ENCODE data around the gene ZNF512. TPM values are rescaled to one million over a fixed set of nuclear protein-coding genes. Genes with fewer than 3 reads are reported as not detected.
"Not testable (repeated sequence)": the region's sequence is repeated elsewhere in the genome, so short reads cannot be mapped to it uniquely, and the experiment has no call there.

ZNF512 gene
- total RNA-seq (29.3 TPM), polyA plus RNA-seq (10 to 100 TPM; 29.3 to 47.8 (median 39.6) TPM)

DNA sequence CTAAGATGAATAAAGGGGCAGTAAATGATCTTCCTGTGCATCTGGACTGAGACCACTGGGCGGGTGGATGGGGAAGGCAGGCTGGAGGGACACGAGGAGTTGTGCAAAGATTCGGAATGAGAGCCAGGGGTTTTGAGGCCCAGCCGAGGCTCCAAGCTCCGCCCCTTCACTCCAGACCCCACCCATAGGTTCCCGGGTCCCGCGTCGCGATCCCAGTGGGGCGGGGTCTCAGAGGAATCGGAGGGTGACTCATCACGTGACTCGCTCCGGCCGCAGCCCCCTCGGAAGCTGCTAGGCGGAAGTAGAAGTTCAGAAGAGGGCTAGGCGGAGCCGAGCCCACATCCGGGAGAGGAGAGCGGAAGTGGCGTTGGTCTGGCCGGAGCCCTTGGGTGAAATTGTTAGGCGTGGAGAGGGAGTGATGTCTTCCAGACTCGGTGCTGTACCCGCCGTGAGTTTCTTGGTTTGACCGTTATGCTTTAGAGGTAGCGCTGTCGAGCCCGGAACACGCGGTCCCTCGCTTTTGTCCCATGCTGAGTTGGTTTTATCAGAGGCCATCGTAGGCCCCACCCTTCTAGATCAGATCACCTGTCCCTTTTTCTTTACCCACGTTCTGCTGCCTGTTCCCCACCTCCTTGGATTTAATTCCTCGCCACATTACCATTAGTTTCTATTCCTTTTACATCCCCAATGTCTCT, at the start of gene ZNF512:
Gene ZNF512, plus strand, starts transcription at position 348 of the 695 bp plus-strand sequence. Its CDS starts 71 bp downstream, at position 419.
- peaks cover 19% of the 10 kb centered on the region for H3K36me3 Mint-ChIP-seq
- peak; percentile 74 to 92 (median 75) for DNase-seq
- H3K9me3 Mint-ChIP-seq: peaks cover 0 to 10% (median 5%) of the 10 kb centered on the region in 7 donors
- peak within 1 kb of the TSS; percentile 96 to 98 (median 98) for H3K27ac Mint-ChIP-seq
- Histone ChIP-seq H3K4me1 (ENCODE audit: control insufficient read depth, insufficient read depth, low read length, poor library complexity, severe bottlenecking) (peaks cover 50% of the 10 kb centered on the region), H3K27ac (ENCODE audit: insufficient read depth, low read length, poor library complexity, severe bottlenecking) (peak within 1 kb of the TSS; percentile 78), H3K9me3 (ENCODE audit: control insufficient read depth in 2 of 2, low read length in 2 of 2) (peaks cover 0 to 2% of the 10 kb centered on the region in 2 experiments), H3K27me3 (ENCODE audit: control insufficient read depth, insufficient read depth, low read length) (no peaks in the 10 kb centered on the region), H3K4me3 (ENCODE audit: low read depth, low read length) (peak within 1 kb of the TSS; percentile 98), H3K36me3 (ENCODE audit: control insufficient read depth, insufficient read depth, low read length) (no peaks in the 10 kb centered on the region)
- peak; percentile 85 for ATAC-seq (ENCODE audit: low read depth in 2 of 2)
- H3K4me1 Mint-ChIP-seq: peaks cover 29 to 62% (median 45%) of the 10 kb centered on the region in 4 donors
- H3K27me3 Mint-ChIP-seq: no peaks in the 10 kb centered on the region
- peak within 1 kb of the TSS; percentile 96 to 99 (median 98) for H3K4me3 Mint-ChIP-seq

DNA sequence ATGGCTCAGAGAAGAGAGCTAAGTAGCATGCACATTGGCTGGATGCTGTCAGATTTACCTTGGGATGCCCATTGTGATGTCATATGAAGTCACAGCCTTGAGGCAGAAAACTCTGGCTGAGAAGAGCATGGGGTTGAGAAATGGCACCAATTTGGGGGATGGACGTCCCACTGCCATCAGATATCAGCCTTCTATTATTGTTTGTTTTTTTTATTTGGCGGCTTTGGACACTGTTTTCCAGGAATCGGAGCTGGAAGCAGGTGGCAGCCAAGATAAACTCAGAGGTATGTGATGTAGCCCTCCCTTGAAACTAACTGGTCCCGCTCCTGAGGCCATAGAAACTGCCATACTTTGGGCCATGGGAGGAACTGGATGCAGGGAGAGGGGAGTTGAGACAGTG, 45.6 kb upstream of the ZNF512 start:
- DNase-seq (no peak), ATAC-seq (ENCODE audit: low read depth in 2 of 2) (no peak)
- Histone ChIP-seq H3K27me3 (ENCODE audit: control insufficient read depth, insufficient read depth, low read length) (peaks cover 3% of the 10 kb centered on the region), H3K36me3 (ENCODE audit: control insufficient read depth, insufficient read depth, low read length) (no peaks in the 10 kb centered on the region), H3K4me3 (ENCODE audit: low read depth, low read length) (no peak overlapping the region), H3K9me3 (ENCODE audit: control insufficient read depth in 2 of 2, low read length in 2 of 2) (no peaks in the 10 kb centered on the region), H3K27ac (ENCODE audit: insufficient read depth, low read length, poor library complexity, severe bottlenecking) (no peak overlapping the region), H3K4me1 (ENCODE audit: control insufficient read depth, insufficient read depth, low read length, poor library complexity, severe bottlenecking) (no peaks in the 10 kb centered on the region)
- H3K27ac Mint-ChIP-seq: no peak overlapping the region
- H3K36me3 Mint-ChIP-seq: no peaks in the 10 kb centered on the region
- H3K4me1 Mint-ChIP-seq: peaks cover 0 to 2% (median 0%) of the 10 kb centered on the region in 4 donors
- peaks cover 18% of the 10 kb centered on the region for H3K27me3 Mint-ChIP-seq
- H3K4me3 Mint-ChIP-seq: no peak overlapping the region
- H3K9me3 Mint-ChIP-seq: no peaks in the 10 kb centered on the region

GRCh38 chr2:27538839-27539450, 43.9 kb upstream of the ZNF512 start:
- not testable (repeated sequence) for H3K4me1 ChIP-seq (ENCODE audit: control insufficient read depth, insufficient read depth, low read length, poor library complexity, severe bottlenecking); H3K27ac Mint-ChIP-seq; H3K4me3 Mint-ChIP-seq

GRCh38 chr2:27539649-27540048, 43.2 kb upstream of the ZNF512 start:
- not testable (repeated sequence) for H3K4me3 ChIP-seq (ENCODE audit: low read depth, low read length); H3K36me3 ChIP-seq (ENCODE audit: control insufficient read depth, insufficient read depth, low read length); H3K4me3 Mint-ChIP-seq; H3K9me3 ChIP-seq (ENCODE audit: control insufficient read depth in 2 of 2, low read length in 2 of 2); H3K9me3 Mint-ChIP-seq; H3K4me1 Mint-ChIP-seq; H3K4me1 ChIP-seq (ENCODE audit: control insufficient read depth, insufficient read depth, low read length, poor library complexity, severe bottlenecking); H3K27ac ChIP-seq (ENCODE audit: insufficient read depth, low read length, poor library complexity, severe bottlenecking); DNase-seq; H3K36me3 Mint-ChIP-seq; H3K27me3 ChIP-seq (ENCODE audit: control insufficient read depth, insufficient read depth, low read length); ATAC-seq (ENCODE audit: low read depth in 2 of 2); H3K27ac Mint-ChIP-seq; H3K27me3 Mint-ChIP-seq

More at GRCh38 chr2:27538839-27539450, 43.9 kb upstream of the ZNF512 start:
- H3K9me3 ChIP-seq (ENCODE audit: control insufficient read depth in 2 of 2, low read length in 2 of 2); H3K4me3 ChIP-seq (ENCODE audit: low read depth, low read length); H3K36me3 Mint-ChIP-seq; DNase-seq; H3K27ac ChIP-seq (ENCODE audit: insufficient read depth, low read length, poor library complexity, severe bottlenecking); H3K9me3 Mint-ChIP-seq; H3K36me3 ChIP-seq (ENCODE audit: control insufficient read depth, insufficient read depth, low read length); H3K4me1 Mint-ChIP-seq; H3K27me3 ChIP-seq (ENCODE audit: control insufficient read depth, insufficient read depth, low read length); ATAC-seq (ENCODE audit: low read depth in 2 of 2): not testable (repeated sequence)
- peaks cover 14% of the 10 kb centered on the region for H3K27me3 Mint-ChIP-seq

DNA sequence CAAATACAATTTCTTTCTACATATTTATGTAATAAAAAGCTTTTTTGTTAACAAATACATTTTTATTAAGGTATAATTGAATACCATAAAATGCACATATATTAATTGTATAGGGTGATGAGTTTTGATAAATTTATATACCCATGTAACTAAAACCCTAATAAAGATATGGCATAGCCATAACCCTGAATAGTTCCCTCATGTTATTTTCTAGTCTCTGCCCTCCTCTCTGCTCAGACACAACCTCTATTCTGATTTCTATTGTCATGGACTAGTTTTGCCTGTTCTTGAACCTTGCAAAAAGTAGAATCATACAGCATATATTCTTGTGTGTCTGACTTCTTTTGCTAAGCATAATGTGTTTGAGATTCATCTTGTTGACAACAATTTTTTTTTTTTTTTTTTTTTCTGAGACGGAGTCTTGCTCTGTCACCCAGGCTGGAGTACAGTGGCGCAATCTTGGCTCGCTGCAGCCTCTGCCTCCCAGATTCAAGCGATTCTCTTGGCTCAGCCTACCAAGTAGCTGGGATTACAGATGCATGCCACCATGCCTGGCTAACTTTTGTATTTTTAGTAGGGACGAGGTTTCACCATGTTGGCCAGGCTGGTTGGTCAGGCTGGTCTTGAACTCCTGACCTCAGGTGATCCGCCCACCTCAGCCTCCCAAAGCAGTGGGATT, 38.6 kb upstream of the ZNF512 start:
- H3K27me3 Mint-ChIP-seq: peaks cover 6% of the 10 kb centered on the region
- Histone ChIP-seq H3K36me3 (ENCODE audit: control insufficient read depth, insufficient read depth, low read length) (no peaks in the 10 kb centered on the region), H3K27ac (ENCODE audit: insufficient read depth, low read length, poor library complexity, severe bottlenecking) (no peak overlapping the region), H3K4me3 (ENCODE audit: low read depth, low read length) (no peak overlapping the region), H3K4me1 (ENCODE audit: control insufficient read depth, insufficient read depth, low read length, poor library complexity, severe bottlenecking) (no peaks in the 10 kb centered on the region), H3K9me3 (ENCODE audit: control insufficient read depth in 2 of 2, low read length in 2 of 2) (no peaks in the 10 kb centered on the region), H3K27me3 (ENCODE audit: control insufficient read depth, insufficient read depth, low read length) (no peaks in the 10 kb centered on the region)
- no peaks in the 10 kb centered on the region for H3K4me1 Mint-ChIP-seq
- DNase-seq (no peak), ATAC-seq (ENCODE audit: low read depth in 2 of 2) (no peak)
- peaks cover 0 to 2% (median 0%) of the 10 kb centered on the region in 7 donors for H3K9me3 Mint-ChIP-seq
- no peak overlapping the region for H3K4me3 Mint-ChIP-seq
- H3K36me3 Mint-ChIP-seq: peaks cover 4% of the 10 kb centered on the region
- H3K27ac Mint-ChIP-seq: no peak overlapping the region

DNA sequence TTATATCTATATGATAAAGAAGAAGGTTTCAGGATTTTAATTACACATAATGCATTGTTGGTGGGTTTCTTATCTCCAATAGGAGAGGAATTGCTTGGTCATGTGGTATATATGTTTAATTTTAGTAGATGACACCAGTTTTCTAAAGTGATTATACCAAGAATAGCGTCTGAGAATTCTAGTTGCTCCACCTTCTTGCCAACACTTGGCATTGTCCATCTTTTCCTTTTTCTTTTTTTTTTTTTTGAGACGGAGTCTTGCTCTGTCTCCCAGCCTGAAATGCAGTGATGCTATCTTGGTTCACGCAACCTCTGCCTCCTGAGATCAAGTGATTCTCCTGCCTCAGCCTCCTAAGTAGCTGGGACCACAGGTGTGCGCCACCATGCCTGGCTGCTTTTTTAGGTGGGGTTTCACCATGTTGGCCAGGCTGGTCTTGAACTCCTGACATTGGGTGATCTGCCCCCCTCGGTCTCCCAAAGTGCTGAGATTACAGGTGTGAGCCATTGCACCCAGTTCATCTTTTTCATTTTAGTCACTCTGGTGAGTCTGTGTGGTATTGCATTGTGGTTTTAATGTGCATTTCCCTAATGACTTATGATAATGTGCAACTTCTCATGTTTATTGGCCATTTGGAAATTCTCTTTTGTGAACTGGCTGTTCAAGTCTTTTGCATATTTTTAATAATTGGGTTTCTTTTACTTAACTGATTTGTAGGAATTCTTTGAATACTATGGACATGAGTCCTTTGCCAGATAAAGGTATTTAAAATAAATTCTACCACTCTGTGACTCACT, 37.3 kb upstream of the ZNF512 start:
- Histone ChIP-seq H3K9me3 (ENCODE audit: control insufficient read depth in 2 of 2, low read length in 2 of 2) (no peaks in the 10 kb centered on the region), H3K27ac (ENCODE audit: insufficient read depth, low read length, poor library complexity, severe bottlenecking) (no peak overlapping the region), H3K4me1 (ENCODE audit: control insufficient read depth, insufficient read depth, low read length, poor library complexity, severe bottlenecking) (no peaks in the 10 kb centered on the region), H3K4me3 (ENCODE audit: low read depth, low read length) (no peak overlapping the region), H3K36me3 (ENCODE audit: control insufficient read depth, insufficient read depth, low read length) (no peaks in the 10 kb centered on the region), H3K27me3 (ENCODE audit: control insufficient read depth, insufficient read depth, low read length) (no peaks in the 10 kb centered on the region)
- peaks cover 6% of the 10 kb centered on the region for H3K27me3 Mint-ChIP-seq
- H3K4me1 Mint-ChIP-seq: no peaks in the 10 kb centered on the region
- peaks cover 0 to 2% (median 0%) of the 10 kb centered on the region in 7 donors for H3K9me3 Mint-ChIP-seq
- no peak overlapping the region for H3K27ac Mint-ChIP-seq
- peaks cover 4% of the 10 kb centered on the region for H3K36me3 Mint-ChIP-seq
- no peak overlapping the region for H3K4me3 Mint-ChIP-seq
- no peak for ATAC-seq (ENCODE audit: low read depth in 2 of 2)
- no peak for DNase-seq

DNA sequence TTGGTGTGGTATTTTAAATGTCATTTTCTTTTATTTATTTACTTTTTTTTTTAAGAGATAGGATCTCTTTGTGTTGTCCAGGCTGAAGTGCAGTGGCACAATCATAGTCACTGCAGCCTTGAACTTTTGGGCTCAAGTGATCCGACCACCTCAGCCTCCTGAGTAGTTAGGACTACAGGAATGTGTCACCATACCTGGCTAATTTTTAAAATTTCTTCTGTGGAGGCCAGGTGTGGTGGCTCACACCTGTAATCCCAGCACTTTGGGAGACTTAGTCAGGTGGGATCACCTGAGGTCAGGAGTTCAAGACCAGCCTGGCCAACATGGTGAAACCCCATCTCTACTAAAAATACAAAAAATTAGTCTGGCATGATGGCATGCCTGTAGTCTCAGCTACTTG, 33.5 kb upstream of the ZNF512 start:
- Mint-ChIP-seq H3K27ac (no peak overlapping the region), H3K36me3 (peaks cover 4% of the 10 kb centered on the region), H3K9me3 (peaks cover 0 to 2% (median 0%) of the 10 kb centered on the region in 7 donors), H3K4me1 (no peaks in the 10 kb centered on the region), H3K27me3 (peaks cover 29% of the 10 kb centered on the region), H3K4me3 (no peak overlapping the region)
- H3K36me3 ChIP-seq (ENCODE audit: control insufficient read depth, insufficient read depth, low read length): no peaks in the 10 kb centered on the region
- no peaks in the 10 kb centered on the region for H3K4me1 ChIP-seq (ENCODE audit: control insufficient read depth, insufficient read depth, low read length, poor library complexity, severe bottlenecking)
- H3K9me3 ChIP-seq (ENCODE audit: control insufficient read depth in 2 of 2, low read length in 2 of 2): no peaks in the 10 kb centered on the region
- H3K27ac ChIP-seq (ENCODE audit: insufficient read depth, low read length, poor library complexity, severe bottlenecking): no peak overlapping the region
- ATAC-seq (ENCODE audit: low read depth in 2 of 2) (no peak), DNase-seq (no peak)
- no peak overlapping the region for H3K4me3 ChIP-seq (ENCODE audit: low read depth, low read length)
- H3K27me3 ChIP-seq (ENCODE audit: control insufficient read depth, insufficient read depth, low read length): peaks cover 7% of the 10 kb centered on the region
